HG03060 (cell line): Measurements from ENCODE around the gene OTOA.
A peak's percentile ranks its signal among the peaks of the same experiment; 100 is the strongest.
"Not testable (repeated sequence)": the region's sequence is repeated elsewhere in the genome, so short reads cannot be mapped to it uniquely, and the experiment has no call there.

Source experiments
- ATAC-seq: cut with Tn5 transposase; IDR thresholded peaks from one replicate; pipeline ENCODE4 v1.9.1; 2021; ENCODE audit warnings: low read depth, moderate number of reproducible peaks; ENCODE audit not compliant: unreplicated experiment

OTOA gene

DNA sequence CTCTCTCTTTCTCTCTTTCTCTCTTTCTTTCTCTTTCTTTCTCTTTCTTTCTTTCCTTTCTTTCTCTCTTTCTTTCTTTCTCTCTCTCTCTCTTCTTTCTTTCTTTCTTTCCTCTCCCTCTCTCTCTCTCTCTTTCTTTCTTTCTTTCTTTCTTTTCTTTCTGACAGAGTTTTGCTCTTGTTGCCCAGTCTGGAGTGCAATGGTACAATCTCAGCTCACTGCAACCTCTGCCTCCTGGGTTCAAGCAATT is 50.5 kb downstream of the OTOA start:
- not testable (repeated sequence) for ATAC-seq

DNA sequence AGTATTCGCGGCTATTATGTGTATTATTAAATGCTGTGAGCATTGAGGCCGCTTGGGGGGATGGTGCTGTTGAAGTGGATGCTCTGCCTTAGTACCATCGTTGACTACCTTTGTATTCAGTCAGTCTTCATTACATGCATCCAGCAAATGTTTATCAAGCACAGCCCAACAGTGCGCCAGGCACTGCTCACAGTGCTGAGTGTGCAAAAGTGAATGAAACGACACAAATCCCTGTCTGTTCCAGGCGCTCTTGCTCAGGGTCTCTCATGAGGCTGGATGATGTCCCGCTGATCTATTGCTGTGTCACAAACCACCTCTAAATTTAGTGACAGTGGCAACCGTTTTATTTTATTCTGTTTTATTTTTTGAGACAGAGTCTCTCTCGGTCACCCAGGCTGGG is 53.8 kb downstream of the OTOA start:
- no peak for ATAC-seq

DNA sequence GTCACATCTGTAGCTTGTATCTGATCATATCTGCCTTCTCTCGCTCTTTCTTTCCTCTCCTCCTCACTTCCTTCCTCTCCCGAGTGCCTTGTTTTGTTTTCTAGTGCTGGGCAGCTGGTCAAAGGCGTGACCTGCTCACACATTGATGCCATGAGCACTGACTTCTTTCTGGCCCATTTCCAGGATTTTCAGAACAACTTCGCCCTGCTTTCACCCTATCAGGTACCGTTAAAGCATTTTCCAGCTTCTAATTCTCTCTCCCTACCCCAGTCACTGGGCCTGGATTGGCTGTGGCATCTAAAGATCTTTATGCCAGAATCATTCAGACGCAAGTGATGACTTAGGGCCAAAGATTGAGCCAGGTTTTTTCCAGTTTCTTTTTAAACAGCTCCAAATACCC is 55.5 kb downstream of the OTOA start:
- ATAC-seq, result no peak

DNA sequence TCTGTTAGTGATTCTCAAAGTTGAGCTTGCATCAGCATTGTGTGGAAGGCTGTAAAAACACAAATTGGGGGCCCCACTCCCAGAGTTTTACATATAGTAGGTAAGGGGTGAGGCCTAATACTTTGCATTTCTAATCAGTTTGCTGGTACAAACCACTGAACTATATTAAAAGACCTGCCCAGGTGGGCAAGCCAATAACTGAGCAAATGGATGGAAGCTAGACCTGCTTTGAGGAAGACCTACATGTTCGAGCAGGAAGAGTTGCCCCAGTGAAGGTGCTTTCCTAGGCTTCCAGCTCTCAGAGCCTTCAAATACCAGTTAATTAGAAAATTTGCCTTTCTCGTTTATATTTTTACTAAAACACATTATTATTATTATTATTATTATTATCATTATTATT is 56.8 kb downstream of the OTOA start:
- ATAC-seq, result no peak

DNA sequence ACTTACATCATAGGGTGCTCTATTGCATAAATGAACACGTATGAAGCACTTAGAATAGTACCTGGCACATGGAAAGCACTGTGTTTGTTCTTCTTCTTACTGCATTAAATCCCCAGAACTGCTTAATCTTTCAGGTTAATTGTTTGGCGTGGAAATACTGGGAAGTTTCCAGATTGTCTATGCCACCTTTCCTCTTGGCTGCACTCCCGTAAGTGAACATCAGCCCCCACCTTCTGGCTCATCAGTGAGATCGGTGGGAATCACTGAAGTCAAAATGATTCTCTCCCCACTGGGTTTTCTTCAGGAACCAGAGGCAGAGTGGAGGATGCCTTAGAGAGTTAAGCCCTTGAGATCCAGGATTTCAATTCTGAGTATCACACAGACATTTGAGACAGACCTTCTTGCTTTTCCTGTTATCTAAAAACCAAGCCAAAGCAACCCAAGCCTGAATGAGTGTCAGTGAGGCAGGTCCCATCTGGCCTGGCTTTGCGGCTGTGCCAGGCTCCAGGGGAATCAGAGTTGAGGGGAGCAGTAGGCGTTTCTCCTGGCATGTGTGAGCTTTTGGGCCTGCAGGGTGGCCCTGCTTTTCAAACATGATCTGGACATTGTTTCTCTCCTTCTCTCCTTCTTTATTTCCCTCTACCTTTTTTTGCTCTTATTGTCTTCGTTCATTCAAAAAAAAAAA is 59.1 kb downstream of the OTOA start:
- no peak for ATAC-seq

DNA sequence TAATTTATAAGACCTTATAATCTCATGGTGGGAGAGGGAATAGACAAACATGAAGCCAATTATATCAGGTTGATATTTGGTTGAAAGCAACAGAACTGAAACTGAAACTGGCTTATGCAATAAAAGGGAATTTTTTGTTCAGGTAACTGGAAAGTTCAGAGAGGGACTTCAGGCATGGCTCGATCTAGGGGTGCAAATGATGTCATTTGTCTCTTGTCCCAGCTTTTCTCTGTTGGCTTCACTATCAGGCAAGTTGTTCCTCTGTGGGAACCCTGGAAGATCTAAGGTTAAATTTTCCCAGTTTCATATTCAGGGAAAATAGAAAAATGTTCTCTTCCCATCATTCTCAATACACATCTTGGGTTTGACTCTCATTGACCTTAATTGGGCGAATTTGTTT is 59.8 kb downstream of the OTOA start:
- no peak for ATAC-seq

DNA sequence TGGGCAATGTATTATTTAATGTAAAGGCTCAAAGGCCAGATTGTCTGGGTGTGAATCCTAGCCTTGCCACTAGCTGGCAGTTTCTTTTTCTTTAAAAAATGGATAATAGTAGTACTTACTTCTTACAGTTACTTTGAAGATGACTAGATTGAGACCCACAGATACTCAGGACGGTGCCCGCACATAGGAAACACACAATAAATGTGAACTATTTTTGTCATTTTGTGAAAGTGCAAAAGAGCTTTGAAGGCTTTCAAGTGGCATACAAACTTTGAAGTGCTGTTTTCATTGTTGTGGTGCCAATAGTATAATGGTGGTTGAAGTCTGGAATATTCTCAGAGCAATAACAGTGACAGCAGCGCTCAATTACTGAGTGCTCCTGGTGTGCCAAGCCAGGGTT is 63.6 kb downstream of the OTOA start:
- no peak for ATAC-seq

DNA sequence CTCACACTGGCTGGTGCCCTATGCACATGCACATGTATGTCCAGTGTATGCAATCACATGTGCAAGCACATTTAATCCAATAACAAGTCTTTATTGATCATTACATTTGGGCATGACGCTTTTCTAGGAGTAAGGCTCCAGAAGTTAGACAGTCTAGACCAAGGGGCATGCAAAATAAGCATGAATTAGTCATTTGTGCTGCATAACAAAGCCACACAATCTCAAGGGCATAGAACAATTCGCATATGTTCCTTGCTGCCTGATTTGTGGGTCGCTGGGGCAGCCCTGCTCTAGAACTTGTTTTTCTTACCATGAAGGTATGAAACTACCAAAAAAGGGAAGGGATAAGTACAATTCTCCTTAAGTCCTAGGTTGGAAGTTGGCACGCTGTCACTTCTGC is 67.5 kb downstream of the OTOA start:
- not testable (repeated sequence) for ATAC-seq

DNA sequence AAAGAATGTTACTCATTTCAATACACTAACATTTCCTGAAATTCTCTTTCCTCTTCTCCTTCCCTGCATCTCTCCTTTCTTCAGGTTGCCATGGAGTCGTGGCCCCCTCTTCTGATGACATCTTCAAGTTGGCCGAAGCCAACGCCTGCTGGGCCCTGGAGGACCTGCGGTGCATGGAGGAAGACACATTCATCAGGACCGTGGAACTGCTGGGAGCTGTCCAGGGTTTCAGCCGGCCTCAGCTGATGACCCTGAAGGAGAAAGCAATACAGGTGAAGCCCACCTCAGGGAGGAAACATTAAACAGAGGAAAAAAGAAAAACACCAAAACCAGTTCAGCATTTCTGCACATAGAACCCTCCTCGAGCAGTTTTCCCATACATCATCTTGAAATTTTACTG is 76.9 kb downstream of the OTOA start:
- not testable (repeated sequence) for ATAC-seq

DNA sequence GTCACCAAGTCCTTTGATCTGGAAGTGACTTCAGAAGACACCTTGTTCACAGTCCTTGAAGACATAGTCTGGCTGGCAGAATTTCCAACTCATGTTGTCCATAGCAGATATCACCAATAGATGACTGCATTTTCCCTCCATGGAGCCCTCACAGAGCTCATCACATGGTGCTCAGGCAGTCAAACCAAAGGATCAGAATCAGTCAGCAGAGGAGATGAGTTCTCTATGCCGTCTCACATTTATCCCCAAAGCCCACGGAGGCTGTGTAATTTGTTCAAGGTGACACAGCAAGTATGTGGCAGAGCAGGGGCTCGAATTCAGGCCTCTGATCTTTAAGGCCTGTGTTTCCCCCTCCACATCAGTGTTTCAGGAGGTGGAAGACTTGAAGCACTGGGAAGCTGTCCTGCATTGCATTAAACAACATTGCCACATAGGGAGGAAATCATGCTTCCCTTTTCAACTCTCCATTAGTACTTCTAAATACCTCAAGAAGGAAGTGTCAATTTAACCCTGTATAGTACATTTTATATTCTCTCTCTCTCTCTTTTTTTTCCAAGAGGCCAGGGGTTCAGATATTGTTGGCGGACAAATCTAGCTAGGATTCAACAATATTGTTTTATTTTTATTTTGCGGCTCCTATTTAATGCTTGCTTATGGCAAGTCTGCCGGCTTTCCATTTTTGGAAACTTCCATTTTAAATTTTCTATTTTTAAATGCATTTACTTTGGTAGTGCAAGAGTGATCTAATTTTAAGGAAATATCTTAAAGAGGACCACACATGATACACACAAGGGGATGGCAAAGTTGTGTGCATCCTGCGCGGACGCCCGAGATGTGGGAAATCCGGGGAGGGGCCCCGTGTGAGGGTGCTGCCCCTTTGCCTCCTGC is 92.7 kb downstream of the OTOA start:
- ATAC-seq, result not testable (repeated sequence)

DNA sequence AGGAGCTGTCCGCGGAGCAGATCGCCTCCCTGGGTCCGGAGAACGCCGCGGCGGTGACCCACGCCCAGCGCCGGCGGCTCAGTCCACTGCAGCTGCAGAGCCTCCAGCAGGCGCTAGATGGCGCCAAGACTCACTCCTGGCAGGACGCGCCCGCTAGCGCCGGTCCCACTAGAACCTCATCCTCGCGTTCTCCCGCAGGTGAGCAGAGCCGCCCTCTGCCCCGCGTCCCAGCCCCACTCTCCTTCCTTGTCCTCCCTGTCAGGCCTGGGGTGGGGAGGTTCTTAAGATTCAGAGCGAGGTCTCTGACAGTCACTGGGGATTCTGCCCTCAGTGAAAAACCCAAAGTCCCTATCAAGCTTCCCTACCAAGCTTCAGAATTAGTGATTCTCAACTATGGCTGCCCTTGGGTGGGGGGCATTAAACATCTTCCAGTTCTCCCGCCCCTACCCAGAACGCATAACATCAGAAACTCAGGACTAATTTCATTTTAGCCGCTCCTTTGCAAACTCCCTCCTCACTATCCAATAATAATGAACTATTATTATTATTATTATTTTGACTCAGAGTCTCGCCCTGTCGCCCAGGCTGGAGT is 93.4 kb downstream of the OTOA start:
- not testable (repeated sequence) for ATAC-seq

DNA sequence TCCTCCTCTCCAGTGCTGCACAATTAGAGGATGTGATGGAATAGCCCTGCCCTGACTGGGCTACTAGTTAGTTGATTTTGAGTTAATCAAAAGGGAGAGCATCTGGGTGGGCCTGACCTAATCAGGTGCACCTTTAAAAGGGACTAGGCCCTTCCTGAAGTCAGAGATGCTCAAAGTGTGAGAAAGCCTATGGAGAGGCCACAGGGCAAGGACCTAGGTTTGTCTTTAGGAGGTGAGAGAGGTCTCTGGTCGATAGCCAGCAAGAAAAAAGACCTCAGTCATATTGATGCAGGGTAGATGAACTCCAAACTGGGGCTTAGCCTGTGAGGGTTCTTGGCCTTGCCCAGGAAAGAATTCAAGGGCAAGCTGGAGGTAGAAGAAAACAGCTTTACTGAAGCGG is 104.5 kb downstream of the OTOA start:
- ATAC-seq, result not testable (repeated sequence)

DNA sequence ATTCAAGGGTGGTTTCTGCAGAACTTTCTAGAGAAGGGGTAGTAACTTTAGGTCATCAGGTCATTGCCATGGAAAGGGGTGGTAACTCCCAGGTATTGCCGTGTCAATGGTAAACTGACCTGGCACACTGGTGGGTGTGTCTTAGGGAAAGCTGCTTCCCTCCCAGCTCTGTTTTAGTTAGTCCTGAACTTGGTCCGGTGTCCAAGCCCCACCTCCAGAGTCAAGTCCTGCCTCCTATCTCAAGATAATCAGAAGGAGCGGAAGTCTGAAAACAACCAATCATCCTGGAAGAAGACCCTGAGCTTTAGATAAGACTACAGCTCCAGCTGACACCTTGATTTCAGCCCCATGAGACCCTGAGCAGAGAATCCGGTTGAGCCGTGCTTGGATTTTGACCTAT is 105.0 kb downstream of the OTOA start:
- ATAC-seq, result not testable (repeated sequence)

DNA sequence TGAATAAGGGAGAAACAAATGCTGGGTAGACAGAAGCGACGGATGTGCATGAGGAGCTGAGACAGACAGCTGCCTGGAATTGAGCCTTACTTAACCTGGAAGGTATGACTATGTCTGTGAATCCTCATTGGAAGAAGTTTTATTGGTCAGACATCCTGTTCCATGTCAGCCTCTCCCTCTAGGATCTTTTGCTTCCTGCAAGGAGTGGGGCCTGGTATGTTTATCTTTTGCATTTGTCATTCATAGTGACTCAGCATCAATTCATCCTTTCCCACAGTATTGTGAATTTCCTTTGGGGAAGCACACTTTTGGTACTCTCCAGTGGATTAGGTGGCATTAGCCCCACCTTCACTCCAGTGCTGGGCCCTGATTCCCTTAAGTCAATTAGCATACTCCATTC is 105.5 kb downstream of the OTOA start:
- not testable (repeated sequence) for ATAC-seq

DNA sequence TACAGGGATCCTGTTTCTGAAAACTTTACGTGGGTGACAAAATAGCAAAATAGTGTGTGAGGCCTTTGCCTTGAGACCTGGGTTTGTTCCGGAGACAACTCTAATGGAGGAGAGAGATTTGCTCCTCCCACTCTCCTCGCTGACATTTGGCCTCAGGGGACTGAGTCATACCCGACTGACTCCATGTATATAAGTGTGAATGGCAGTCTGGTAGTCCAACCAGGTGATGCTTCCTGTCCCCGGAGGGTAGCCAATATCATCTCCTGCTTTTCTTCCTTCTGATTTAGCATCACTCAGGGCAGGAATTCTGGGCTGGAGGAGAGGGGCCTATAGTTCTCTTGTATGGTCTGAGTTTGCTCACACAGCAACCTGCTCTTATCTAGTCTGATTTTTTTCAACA is 106.8 kb downstream of the OTOA start:
- ATAC-seq, result not testable (repeated sequence)

DNA sequence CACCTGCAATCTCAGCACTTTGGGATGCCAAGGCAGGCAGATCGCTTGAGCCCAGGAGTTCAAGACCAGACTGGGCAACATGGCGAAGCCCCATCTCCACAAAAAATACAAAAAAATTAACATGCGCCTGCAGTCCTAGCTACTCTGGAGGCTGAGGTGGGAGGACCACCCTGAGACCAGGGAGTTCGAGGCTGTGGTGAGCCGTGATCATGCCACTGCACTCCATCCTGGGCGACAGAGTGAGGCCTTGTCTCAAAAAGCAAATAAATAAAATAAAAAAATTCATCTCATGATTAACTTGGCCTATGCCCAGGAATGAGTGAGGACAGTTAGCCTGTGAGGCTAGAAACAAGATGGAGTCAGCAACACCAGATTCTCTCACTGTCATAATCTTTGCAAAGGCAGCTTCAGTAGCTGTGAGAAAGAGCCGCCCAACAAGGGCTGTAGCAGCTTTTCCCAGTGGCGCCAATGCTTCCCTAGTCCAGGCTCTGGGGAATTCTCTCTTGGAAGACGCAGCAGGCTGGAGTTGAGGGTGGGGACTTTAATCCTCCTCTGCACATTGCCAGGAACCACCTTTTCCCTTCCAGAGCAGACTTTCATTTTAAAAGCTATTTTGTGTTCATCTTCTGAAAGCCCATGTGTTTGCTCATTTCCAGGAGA is 108.9 kb downstream of the OTOA start:
- ATAC-seq, result not testable (repeated sequence)

DNA sequence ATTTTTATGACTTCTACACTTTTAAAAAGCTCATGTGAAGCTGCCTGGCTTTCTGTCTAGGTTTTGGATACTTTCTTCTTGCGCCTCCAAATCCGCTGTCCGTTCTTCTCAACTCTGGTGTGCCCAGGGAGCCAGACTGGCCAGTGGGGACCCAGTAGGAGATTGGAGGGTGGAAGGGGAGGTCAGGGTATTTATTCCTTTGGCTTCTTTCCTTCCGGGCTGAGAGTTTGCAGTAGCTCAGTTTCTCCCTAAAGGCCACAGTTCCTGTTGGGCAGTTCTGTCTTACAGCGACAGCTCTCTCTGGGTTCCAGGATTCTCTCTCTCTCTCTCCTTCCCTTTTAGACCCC is 109.4 kb downstream of the OTOA start:
- not testable (repeated sequence) for ATAC-seq

DNA sequence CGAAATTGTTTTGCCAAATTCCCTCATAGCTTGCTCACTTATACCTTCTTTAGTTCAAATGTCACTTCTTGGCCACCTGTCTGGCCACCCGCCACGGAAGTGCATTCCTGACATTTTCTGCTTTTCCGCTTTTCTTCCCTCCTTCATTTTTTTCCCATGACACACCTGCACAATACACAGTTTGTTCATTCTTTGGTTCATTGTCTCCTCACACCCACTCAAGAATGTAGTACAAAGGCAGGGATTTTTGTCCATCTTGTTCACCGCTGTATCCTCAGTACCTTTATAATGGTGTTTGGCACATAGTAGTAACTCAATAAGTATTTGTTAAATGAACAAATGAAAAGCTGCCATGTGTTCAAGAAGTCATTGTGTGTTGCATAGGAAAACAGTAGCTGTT is 116.8 kb downstream of the OTOA start:
- not testable (repeated sequence) for ATAC-seq

DNA sequence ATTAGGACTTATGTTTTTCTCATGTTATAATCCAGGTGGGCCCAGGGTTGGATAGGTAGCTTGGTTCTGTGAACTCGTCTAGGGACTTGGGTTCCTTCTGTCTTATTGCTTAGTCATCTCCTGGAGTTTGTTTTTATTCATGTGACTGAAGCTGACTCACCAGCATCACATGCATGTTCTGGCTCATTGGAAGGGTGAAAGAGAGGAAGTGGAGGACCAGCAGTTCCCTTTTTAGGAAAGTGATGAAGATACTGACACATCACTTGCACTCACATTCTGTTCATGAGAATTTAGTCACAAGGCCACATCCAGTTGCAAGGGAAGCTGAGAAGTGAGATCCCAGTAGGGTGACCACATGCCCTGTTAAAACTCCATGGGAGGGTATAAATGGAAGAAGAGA is 126.7 kb downstream of the OTOA start:
- ATAC-seq, result peak; percentile 82

DNA sequence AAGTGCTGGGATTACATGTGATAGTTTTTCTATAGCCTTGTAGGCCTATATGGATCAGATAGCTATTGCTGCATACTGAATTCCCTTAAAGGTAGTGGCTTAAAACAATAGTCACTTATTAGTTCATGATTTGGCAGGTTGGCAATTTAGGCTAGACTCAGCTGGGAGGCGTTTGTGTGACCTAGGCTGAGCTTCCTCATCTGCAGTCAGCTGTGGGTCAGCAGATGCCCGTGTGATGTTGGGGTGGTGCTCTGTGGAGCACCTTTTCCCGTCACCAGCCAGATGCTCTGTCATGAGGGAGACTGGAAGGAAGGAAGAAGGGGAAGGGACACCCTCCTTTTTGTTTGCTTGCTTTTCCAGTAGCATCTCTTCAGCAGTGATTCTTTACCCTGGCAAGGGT is 129.5 kb downstream of the OTOA start:
- ATAC-seq, result not testable (repeated sequence)

DNA sequence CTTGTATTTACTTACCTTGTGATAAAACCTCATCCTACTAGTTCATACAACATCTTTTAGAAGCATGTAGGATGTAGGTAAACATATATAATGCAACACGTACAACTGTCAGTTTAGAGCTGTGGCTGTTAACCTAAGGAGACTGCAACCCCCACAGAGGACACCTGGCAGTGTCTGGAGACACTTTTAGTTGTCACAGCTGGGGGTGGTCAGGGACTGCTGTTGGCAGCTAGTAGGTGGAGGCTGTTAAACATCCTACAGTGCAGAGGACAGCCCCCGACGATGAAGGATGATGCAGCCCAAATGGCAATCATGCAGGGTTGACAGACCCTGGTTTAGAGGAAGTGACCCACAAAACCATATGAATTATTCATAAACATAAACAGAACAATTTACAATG is 134.8 kb downstream of the OTOA start:
- not testable (repeated sequence) for ATAC-seq
